Activated CD4-positive, alpha-beta T cell treated with anti-CD3 and anti-CD28 coated beads, Interleukin-2, amount 10 ng/mL, durations not matched to agents 7 days and 5 days (primary cell): ENCODE data around the gene OR8J1. TPM values are rescaled to one million over a fixed set of nuclear protein-coding genes. Genes with fewer than 3 reads are reported as not detected.
"Not testable (repeated sequence)": the region's sequence is repeated elsewhere in the genome, so short reads cannot be mapped to it uniquely, and the experiment has no call there.

Experiments used
- CTCF ChIA-PET: fragments of 350-600 bp; sonication (Branson Sonifier 250); formaldehyde crosslinking; loops from one replicate; lab custom pipeline; 2021; ENCODE audit warnings: antibody characterized with exemption; lab: Charles Lee
- POLR2A ChIA-PET: fragments of 350-600 bp; sonication (Branson Sonifier 250); formaldehyde crosslinking; loops from one replicate; lab custom pipeline; 2021; ENCODE audit warnings: antibody characterized with exemption; lab: Charles Lee
- DNase-seq: peaks from one replicate; pipeline ENCODE4 v3.0.0-alpha.2; 2020
- H3K27ac Mint-ChIP-seq: one replicate; pipeline ENCODE4 v1.8.0; 2021; ENCODE audit warnings: mild to moderate bottlenecking, moderate library complexity, mixed read lengths
- H3K27me3 Mint-ChIP-seq: one replicate; pipeline ENCODE4 v1.8.0; 2021; ENCODE audit warnings: mixed read lengths
- H3K36me3 Mint-ChIP-seq: one replicate; pipeline ENCODE4 v1.8.0; 2021; ENCODE audit warnings: low read depth, mixed read lengths
- H3K4me1 Mint-ChIP-seq: one replicate; pipeline ENCODE4 v1.8.0; 2021; ENCODE audit warnings: mixed read lengths
- H3K4me3 Mint-ChIP-seq: one replicate; pipeline ENCODE4 v1.8.0; 2021; ENCODE audit warnings: mild to moderate bottlenecking, moderate library complexity, mixed read lengths
- H3K9me3 Mint-ChIP-seq: one replicate; pipeline ENCODE4 v1.8.0; 2021; ENCODE audit warnings: mixed read lengths
- total RNA-seq, 2 experiments: library from RNA; stranded (reverse); gene quantifications; one replicate each; pipeline ENCODE4 v1.2.3, GENCODE V29; 2021

Gene OR8J1
- not detected for total RNA-seq

GRCh38 chr11:56353991-56354390, at the start of gene OR8J1:
TSS of gene OR8J1 (plus strand) at chr11:56354291. CDS start at chr11:56360247, 5,956 bp downstream.
- ChIA-PET POLR2A (no interaction called here), CTCF (no interaction called here)
- H3K27me3 Mint-ChIP-seq: no peaks in the 10 kb centered on the region
- no peak within 1 kb of the TSS for H3K27ac Mint-ChIP-seq
- no peaks in the 10 kb centered on the region for H3K4me1 Mint-ChIP-seq
- peaks cover 3% of the 10 kb centered on the region for H3K9me3 Mint-ChIP-seq
- H3K4me3 Mint-ChIP-seq: no peak within 1 kb of the TSS
- no peaks in the 10 kb centered on the region for H3K36me3 Mint-ChIP-seq
- DNase-seq: no peak

GRCh38 chr11:56307836-56308235, 46.3 kb upstream of the OR8J1 start:
- no peak for DNase-seq
- no peaks in the 10 kb centered on the region for H3K27me3 Mint-ChIP-seq
- ChIA-PET CTCF (no interaction called here), POLR2A (no interaction called here)
- no peak overlapping the region for H3K4me3 Mint-ChIP-seq
- H3K9me3 Mint-ChIP-seq: peaks cover 37% of the 10 kb centered on the region
- no peak overlapping the region for H3K27ac Mint-ChIP-seq
- H3K4me1 Mint-ChIP-seq: no peaks in the 10 kb centered on the region
- H3K36me3 Mint-ChIP-seq: no peaks in the 10 kb centered on the region

GRCh38 chr11:56314844-56315243, 39.2 kb upstream of the OR8J1 start, which contains the start of gene OR8K3:
TSS of gene OR8K3 (plus strand) at chr11:56315144. CDS start at chr11:56318307, 3,163 bp downstream.
- CTCF ChIA-PET: no interaction called here
- Mint-ChIP-seq H3K27ac (no peak within 1 kb of the TSS), H3K4me3 (no peak within 1 kb of the TSS), H3K9me3 (peaks cover 9% of the 10 kb centered on the region), H3K27me3 (no peaks in the 10 kb centered on the region), H3K4me1 (no peaks in the 10 kb centered on the region), H3K36me3 (no peaks in the 10 kb centered on the region)
- POLR2A ChIA-PET: no interaction called here
- DNase-seq: no peak

GRCh38 chr11:56331861-56332491, 22.1 kb upstream of the OR8J1 start:
- ChIA-PET CTCF (no interaction called here), POLR2A (no interaction called here)
- Mint-ChIP-seq H3K4me3 (no peak overlapping the region), H3K36me3 (no peaks in the 10 kb centered on the region), H3K4me1 (no peaks in the 10 kb centered on the region), H3K27ac (no peak overlapping the region), H3K27me3 (no peaks in the 10 kb centered on the region), H3K9me3 (peaks cover 2% of the 10 kb centered on the region)
- no peak for DNase-seq

- POLR2A ChIA-PET: no interaction called here
- CTCF ChIA-PET: no interaction called here
These were observed 20.9 kb upstream of the OR8J1 start for GRCh38 chr11:56333156-56333555.

GRCh38 chr11:56340289-56340688, 13.8 kb upstream of the OR8J1 start:
- DNase-seq: no peak
- ChIA-PET CTCF (no interaction called here), POLR2A (no interaction called here)
- Mint-ChIP-seq H3K27ac (no peak overlapping the region), H3K4me3 (no peak overlapping the region), H3K36me3 (no peaks in the 10 kb centered on the region), H3K9me3 (peaks cover 21% of the 10 kb centered on the region), H3K4me1 (no peaks in the 10 kb centered on the region), H3K27me3 (no peaks in the 10 kb centered on the region)

More at GRCh38 chr11:56333156-56333555, 20.9 kb upstream of the OR8J1 start:
- H3K4me3 Mint-ChIP-seq: no peak overlapping the region
- no peak overlapping the region for H3K27ac Mint-ChIP-seq
- no peaks in the 10 kb centered on the region for H3K36me3 Mint-ChIP-seq
- no peak for DNase-seq
- H3K4me1 Mint-ChIP-seq: no peaks in the 10 kb centered on the region
- no peaks in the 10 kb centered on the region for H3K27me3 Mint-ChIP-seq
- H3K9me3 Mint-ChIP-seq: peaks cover 2% of the 10 kb centered on the region

- H3K4me1 Mint-ChIP-seq: no peaks in the 10 kb centered on the region
- H3K27me3 Mint-ChIP-seq: no peaks in the 10 kb centered on the region
- ChIA-PET POLR2A (no interaction called here), CTCF (no interaction called here)
- H3K4me3 Mint-ChIP-seq: no peak within 1 kb of the TSS
- no peaks in the 10 kb centered on the region for H3K36me3 Mint-ChIP-seq
- H3K27ac Mint-ChIP-seq: no peak within 1 kb of the TSS
- DNase-seq: no peak
- H3K9me3 Mint-ChIP-seq: peaks cover 14% of the 10 kb centered on the region
These were observed 8.4 kb upstream of the OR8J1 start, which contains the start of gene OR8K1 for GRCh38 chr11:56345739-56346138. TSS of gene OR8K1 (plus strand) at chr11:56346039. CDS start at chr11:56346039, 0 bp downstream.

- POLR2A ChIA-PET: no interaction called here
- H3K27ac Mint-ChIP-seq: no peak within 1 kb of the TSS
- no peaks in the 10 kb centered on the region for H3K36me3 Mint-ChIP-seq
- no peak for DNase-seq
- no peak within 1 kb of the TSS for H3K4me3 Mint-ChIP-seq
- peaks cover 8% of the 10 kb centered on the region for H3K9me3 Mint-ChIP-seq
- CTCF ChIA-PET: no interaction called here
- H3K27me3 Mint-ChIP-seq: no peaks in the 10 kb centered on the region
- no peaks in the 10 kb centered on the region for H3K4me1 Mint-ChIP-seq
These were observed 21.2 kb downstream of the OR8J1 start, which contains the start of gene OR8U1 for GRCh38 chr11:56375324-56375723. TSS of gene OR8U1 (plus strand) at chr11:56375624. CDS start at chr11:56375624, 0 bp downstream.

GRCh38 chr11:56380120-56380519, 26.0 kb downstream of the OR8J1 start:
- Mint-ChIP-seq H3K9me3 (peaks cover 14% of the 10 kb centered on the region), H3K27ac (no peak overlapping the region), H3K4me1 (no peaks in the 10 kb centered on the region), H3K36me3 (no peaks in the 10 kb centered on the region), H3K27me3 (no peaks in the 10 kb centered on the region), H3K4me3 (no peak overlapping the region)
- POLR2A ChIA-PET: no interaction called here
- no peak for DNase-seq
- CTCF ChIA-PET: no interaction called here

GRCh38 chr11:56394381-56394780, 40.3 kb downstream of the OR8J1 start:
- no peak for DNase-seq
- H3K4me1 Mint-ChIP-seq: no peaks in the 10 kb centered on the region
- ChIA-PET POLR2A (no interaction called here), CTCF (no interaction called here)
- no peaks in the 10 kb centered on the region for H3K36me3 Mint-ChIP-seq
- H3K9me3 Mint-ChIP-seq: peaks cover 2% of the 10 kb centered on the region
- no peak overlapping the region for H3K4me3 Mint-ChIP-seq
- H3K27me3 Mint-ChIP-seq: no peaks in the 10 kb centered on the region
- no peak overlapping the region for H3K27ac Mint-ChIP-seq

- DNase-seq: no peak
- Mint-ChIP-seq H3K4me3 (no peak overlapping the region), H3K9me3 (peaks cover 3% of the 10 kb centered on the region), H3K27ac (no peak overlapping the region), H3K4me1 (no peaks in the 10 kb centered on the region), H3K36me3 (no peaks in the 10 kb centered on the region), H3K27me3 (no peaks in the 10 kb centered on the region)
- CTCF ChIA-PET: no interaction called here
- POLR2A ChIA-PET: no interaction called here
These were observed 42.0 kb downstream of the OR8J1 start for GRCh38 chr11:56396047-56396446.

- POLR2A ChIA-PET, H3K4me3 Mint-ChIP-seq, H3K4me1 Mint-ChIP-seq, DNase-seq, H3K27ac Mint-ChIP-seq, H3K36me3 Mint-ChIP-seq, H3K27me3 Mint-ChIP-seq, CTCF ChIA-PET: not testable (repeated sequence)
- peaks cover 24% of the 10 kb centered on the region for H3K9me3 Mint-ChIP-seq
These were observed 47.9 kb downstream of the OR8J1 start for GRCh38 chr11:56401858-56402461.

- Mint-ChIP-seq H3K36me3 (no peaks in the 10 kb centered on the region), H3K4me1 (no peaks in the 10 kb centered on the region), H3K4me3 (no peak overlapping the region), H3K9me3 (peaks cover 33% of the 10 kb centered on the region), H3K27ac (no peak overlapping the region), H3K27me3 (no peaks in the 10 kb centered on the region)
- no peak for DNase-seq
- CTCF ChIA-PET: no interaction called here
- POLR2A ChIA-PET: no interaction called here
These were observed 50.3 kb downstream of the OR8J1 start for GRCh38 chr11:56404393-56404792.
